WI38 (cell line): ENCODE measurements around the gene FRMD6.
"Not testable (repeated sequence)": the region's sequence is repeated elsewhere in the genome, so short reads cannot be mapped to it uniquely, and the experiment has no call there.

Source experiments
- H3K4me3 ChIP-seq: 2 replicates; pipeline ENCODE4 v1.5.1; 2011; ENCODE audit warnings: low read depth, mild to moderate bottlenecking, control low read depth, low read length
- CTCF ChIP-seq: IDR thresholded peaks from 2 replicates; pipeline ENCODE4 v1.5.1; 2012; ENCODE audit warnings: low read depth, mild to moderate bottlenecking, control low read depth, low read length

Gene FRMD6

GRCh38 chr14:51743588-51744000 is 91.9 kb downstream of the FRMD6 start:
- H3K4me3 ChIP-seq = no peak overlapping the region
- TF ChIP-seq CTCF = no peak

- TF ChIP-seq CTCF = no peak
- no peak overlapping the region for H3K4me3 ChIP-seq
Observed at GRCh38 chr14:51744372-51745130, 92.8 kb downstream of the FRMD6 start.

DNA sequence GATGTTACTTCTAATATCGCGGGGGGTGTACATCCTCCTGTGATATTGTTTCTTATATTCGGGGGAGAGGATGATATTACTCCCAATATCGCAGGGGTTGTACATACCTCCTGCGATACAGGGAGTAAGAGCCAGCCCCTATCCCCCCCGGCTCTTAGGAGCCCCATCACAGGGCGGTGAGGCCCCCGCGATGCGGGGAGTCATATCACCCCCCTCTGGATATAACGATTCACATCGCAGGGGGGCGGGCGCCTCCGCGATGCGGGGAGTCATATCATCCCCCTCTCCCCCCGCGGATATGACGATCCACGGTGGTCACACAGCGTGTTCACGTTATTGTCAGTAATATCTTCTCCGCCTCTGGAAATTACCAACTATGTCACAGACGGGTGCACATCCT is 95.1 kb downstream of the FRMD6 start:
- H3K4me3 ChIP-seq = not testable (repeated sequence)

DNA sequence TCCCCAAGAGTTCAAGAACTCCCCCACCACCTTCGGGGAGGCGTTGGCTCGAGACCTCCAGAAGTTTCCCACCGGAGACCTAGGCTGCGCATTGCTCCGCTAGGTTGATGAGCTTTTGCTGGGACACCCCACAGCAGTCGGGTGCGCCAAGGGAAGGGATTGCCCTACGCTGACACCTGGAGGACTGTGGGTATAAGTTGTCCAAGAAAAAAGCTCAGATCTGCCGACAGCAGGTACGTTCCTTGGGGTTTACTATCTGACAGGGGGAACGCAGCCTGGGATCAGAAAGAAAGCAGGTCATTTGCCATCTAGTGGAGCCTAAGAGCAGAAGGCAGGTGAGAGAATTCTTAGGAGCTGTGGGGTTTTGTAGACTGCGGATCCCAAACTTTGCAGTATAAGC is 98.8 kb downstream of the FRMD6 start:
- no peak for TF ChIP-seq CTCF
- H3K4me3 ChIP-seq = no peak overlapping the region

GRCh38 chr14:51751611-51752345 is 100.1 kb downstream of the FRMD6 start:
- H3K4me3 ChIP-seq = not testable (repeated sequence)

- not testable (repeated sequence) for H3K4me3 ChIP-seq
Observed at GRCh38 chr14:51757756-51758155, 106.0 kb downstream of the FRMD6 start.

GRCh38 chr14:51759950-51760349 is 108.2 kb downstream of the FRMD6 start:
- TF ChIP-seq CTCF = no peak
- no peak overlapping the region for H3K4me3 ChIP-seq

DNA sequence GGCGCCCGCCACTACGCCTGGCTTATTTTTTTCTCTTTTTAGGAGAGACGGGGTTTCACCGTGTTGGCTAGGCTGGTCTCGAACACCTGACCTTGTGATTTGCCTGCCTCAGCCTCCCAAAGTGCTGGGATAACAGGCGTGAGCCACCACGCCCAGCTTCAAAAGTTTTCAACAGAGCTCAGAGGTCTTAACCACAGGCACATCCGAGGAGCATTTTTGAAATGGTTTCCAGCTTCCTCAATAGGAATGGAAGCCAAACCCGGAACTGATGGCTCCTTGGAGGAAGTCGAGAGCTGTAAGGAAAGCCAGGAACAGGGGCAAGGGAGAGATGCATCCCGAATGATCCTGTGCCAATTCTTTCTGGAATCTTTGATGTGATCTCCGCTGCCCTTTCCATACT is 114.0 kb downstream of the FRMD6 start:
- not testable (repeated sequence) for H3K4me3 ChIP-seq

- not testable (repeated sequence) for H3K4me3 ChIP-seq
Observed at GRCh38 chr14:51766586-51766985, 114.9 kb downstream of the FRMD6 start.

DNA sequence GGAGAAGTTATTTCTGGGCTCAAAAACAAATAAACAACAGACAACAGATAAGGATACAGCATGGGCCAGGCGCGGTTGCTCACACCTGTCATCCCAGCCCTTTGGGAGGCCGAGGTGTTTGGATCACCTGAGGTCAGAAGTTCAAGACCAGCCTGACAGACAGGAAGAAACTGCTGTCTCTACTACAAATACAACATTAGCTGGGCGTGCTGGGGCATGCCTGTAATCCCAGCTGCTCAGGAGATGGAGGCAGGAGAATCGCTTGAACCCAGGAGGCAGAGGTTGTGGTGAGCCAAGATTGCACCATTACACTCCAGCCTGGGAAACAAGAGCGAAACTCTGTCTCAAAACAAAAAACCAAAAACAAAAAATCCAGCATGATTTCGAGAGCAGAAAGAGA is 117.6 kb downstream of the FRMD6 start:
- not testable (repeated sequence) for H3K4me3 ChIP-seq
